Posterior cingulate gyrus (tissue), 11 donors: Measurements from ENCODE around the gene CLINT1.
A peak's percentile ranks its signal among the peaks of the same experiment; 100 is the strongest.
"Not testable (repeated sequence)": the region's sequence is repeated elsewhere in the genome, so short reads cannot be mapped to it uniquely, and the experiment has no call there.

ENCODE experiments used
- DNase-seq, 10 donors: peaks; one replicate each; pipeline versions ENCODE4 v3.0.0 to v3.0.0-alpha.2; 2020 to 2021; ENCODE audit warnings: mixed read lengths in 3 of 10
- intact Hi-C: fragments of 100-400 bp; cut with DNase I; formaldehyde crosslinking; loops from one replicate; pipeline ENCODE4 v1.15.1; 2023

Gene CLINT1

DNA sequence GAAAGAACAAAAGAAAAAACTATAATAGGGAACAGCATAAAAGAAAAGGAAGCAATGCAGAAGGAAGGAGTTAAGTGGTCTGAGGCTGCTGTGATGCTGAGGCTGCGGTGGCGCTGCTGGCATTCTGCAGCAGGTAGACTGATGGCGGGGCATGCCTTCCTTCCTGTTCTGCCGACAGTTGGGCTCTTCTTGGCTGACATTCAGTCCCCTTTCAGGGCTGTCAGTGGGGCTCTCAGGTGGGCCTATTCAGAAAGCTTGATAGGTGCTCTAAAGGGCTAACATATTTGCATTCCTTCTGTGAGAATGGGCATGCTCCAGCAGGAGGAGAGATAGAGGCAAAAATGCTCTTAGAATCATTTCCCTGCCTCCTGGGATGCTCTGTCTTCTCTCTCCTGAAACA lies 5.1 kb upstream of the CLINT1 start:
- intact Hi-C loops, result no loop called here
- no peak for DNase-seq

- no peak for DNase-seq
- intact Hi-C loops, result no loop called here
Measured at GRCh38 chr5:157862183-157862851, 3.4 kb upstream of the CLINT1 start.

- no peak for DNase-seq
- intact Hi-C loops, result no loop called here
Measured at GRCh38 chr5:157860898-157861890, 2.2 kb upstream of the CLINT1 start.

DNA sequence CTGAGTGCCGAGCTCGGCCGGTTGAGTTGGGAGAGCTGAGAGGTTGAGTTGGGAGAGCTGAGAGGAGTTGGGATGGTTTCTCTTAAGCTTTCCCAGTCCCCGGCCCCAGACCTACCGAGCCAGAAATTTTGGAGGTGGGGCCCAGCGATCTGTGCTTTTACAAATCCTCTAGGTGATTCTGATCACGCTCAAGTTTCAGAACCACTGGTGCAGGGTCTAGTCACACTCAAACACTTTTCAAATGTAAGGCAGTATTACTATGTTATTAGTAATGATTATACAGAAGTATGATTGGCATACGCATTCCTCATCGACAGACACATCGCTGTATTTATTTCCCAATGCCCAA lies 256 bp upstream of the CLINT1 start:
- intact Hi-C loops, result loop anchor here (5.0 kb wide), 2 partner anchors 42 to 88 kb away; no protein-coding TSS in a partner anchor
- DNase-seq, result no peak

DNA sequence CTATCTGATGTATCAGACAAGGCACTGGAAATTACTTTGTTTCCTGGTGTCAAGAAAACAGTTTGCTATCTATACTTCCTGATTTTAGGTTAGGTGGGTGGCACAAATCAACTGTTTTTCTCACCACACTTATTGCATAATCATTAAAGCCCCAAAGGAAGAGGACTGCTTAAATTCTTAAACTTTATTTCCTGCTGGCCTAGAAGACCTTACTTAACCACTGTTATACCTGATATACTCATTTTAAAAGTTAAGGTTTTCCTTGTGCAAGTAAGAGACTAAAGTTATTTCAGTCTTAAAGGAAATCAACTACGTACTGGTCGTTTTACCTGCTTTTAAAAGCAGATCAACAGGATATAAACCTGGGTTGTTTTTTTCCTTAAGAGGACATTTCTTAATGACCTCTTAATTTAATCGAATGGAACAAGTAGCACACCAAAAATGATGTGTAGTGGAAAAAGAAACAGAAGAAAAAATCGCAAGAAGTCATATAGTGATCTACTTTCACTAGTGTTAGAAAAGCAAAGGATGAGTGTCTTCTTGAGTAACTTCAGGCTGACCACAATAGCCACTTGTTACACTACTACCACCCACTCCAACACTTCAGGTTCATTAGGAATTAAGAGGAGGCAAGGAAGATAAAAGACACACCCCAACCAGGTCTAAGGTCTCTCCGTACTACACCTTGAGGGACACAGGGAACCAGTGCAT lies 974 bp downstream of the CLINT1 start:
- no peak for DNase-seq
- intact Hi-C loops, result loop anchor here (5.0 kb wide), 2 partner anchors 41 to 89 kb away; no protein-coding TSS in a partner anchor

GRCh38 chr5:157855404-157855994 lies 3.4 kb downstream of the CLINT1 start:
- intact Hi-C loops, result loop anchor here (5.0 kb wide), 2 partner anchors 38 to 92 kb away; no protein-coding TSS in a partner anchor

GRCh38 chr5:157853365-157853764 lies 5.6 kb downstream of the CLINT1 start:
- intact Hi-C loops, DNase-seq: not testable (repeated sequence)

More at GRCh38 chr5:157855404-157855994, 3.4 kb downstream of the CLINT1 start:
- peak in 6 of 10 donors; percentile 20 to 86 (median 39) for DNase-seq

GRCh38 chr5:157845914-157846598 lies 12.9 kb downstream of the CLINT1 start:
- no peak for DNase-seq
- intact Hi-C loops, result no loop called here

DNA sequence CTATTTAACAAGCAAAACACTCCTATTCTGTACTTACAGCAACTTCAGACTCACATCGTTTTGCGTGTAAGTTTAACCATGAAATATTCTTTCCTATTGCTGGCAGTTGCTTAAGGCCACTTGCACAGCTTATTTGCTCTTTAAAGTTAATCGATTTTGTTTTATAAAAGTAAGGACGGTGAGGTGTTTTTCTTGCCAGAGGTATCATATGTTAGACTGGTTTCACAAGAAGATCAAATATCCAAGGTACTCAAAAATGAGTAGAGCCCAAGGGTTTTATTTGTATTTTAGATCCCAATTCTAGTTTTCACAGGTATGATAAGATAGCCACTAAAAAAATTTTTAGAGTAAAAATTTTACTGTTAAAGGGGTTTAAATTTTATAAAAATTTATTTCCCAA lies 16.2 kb downstream of the CLINT1 start:
- intact Hi-C loops, result no loop called here
- DNase-seq, result no peak

GRCh38 chr5:157842185-157842584 lies 16.8 kb downstream of the CLINT1 start:
- intact Hi-C loops, result no loop called here

GRCh38 chr5:157839157-157839795 lies 19.7 kb downstream of the CLINT1 start:
- no peak for DNase-seq
- intact Hi-C loops, result no loop called here

More at GRCh38 chr5:157842185-157842584, 16.8 kb downstream of the CLINT1 start:
- DNase-seq, result no peak

GRCh38 chr5:157836121-157836753 lies 22.7 kb downstream of the CLINT1 start:
- intact Hi-C loops, result no loop called here

DNA sequence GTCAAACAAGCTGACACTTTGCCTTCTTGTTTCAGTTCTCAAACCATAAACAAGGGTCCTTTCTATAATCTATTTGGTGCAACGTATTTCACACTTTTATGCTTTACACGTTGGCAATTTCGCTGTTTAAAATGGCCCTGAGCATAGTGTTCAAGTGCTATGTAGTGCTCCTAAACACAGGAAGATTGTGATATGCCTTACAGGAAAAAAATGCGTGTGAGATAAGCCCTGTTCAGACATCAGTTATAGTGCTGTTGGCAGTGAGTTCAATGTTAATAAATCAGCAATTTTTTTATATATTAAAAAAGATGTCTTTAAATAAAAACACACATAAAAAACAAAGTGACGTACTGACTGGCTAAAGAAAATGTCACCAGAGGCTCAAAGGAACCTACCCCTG lies 23.9 kb downstream of the CLINT1 start:
- DNase-seq, result no peak
- intact Hi-C loops, result no loop called here

More at GRCh38 chr5:157836121-157836753, 22.7 kb downstream of the CLINT1 start:
- no peak for DNase-seq

- no peak for DNase-seq
- intact Hi-C loops, result no loop called here
Measured at GRCh38 chr5:157828944-157829639, 29.9 kb downstream of the CLINT1 start.

GRCh38 chr5:157828105-157828943 lies 30.6 kb downstream of the CLINT1 start:
- no peak for DNase-seq
- intact Hi-C loops, result no loop called here

DNA sequence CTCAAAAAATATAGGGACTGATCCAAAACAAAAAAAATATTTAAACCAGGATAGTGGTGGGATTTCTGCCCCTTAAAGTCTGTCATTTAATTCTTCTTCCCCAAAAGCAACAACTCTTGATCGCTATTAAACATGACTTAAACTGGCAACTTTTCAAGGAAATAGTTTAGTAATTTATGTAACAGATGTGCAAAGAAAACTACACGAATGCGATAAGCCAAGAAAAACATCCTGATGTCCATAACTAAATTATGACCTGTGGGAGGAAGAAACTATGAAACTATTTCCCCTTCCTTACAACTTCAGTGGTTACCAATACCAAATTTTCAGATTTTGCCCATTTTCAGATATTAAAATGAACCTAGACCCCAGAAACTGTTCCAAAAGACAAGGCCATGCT lies 31.5 kb downstream of the CLINT1 start:
- intact Hi-C loops, result no loop called here

GRCh38 chr5:157823655-157824054 lies 35.3 kb downstream of the CLINT1 start:
- no peak for DNase-seq
- intact Hi-C loops, result no loop called here

More for the DNA sequence above, 31.5 kb downstream of the CLINT1 start:
- DNase-seq, result no peak
